ENCODE results near the gene SLC35F1. TPM values are rescaled to one million over a fixed set of nuclear protein-coding genes. Genes with fewer than 3 reads are reported as not detected.

Gene SLC35F1
- total RNA-seq, 6 donors from 2014 or later = 0.11 to 0.15 (median 0.13) TPM; not detected in 3

GRCh38 chr6:117924690-117925089, 17.6 kb downstream of the SLC35F1 start:
- H3K27ac ChIP-seq = no peak overlapping the region
- no peak overlapping the region for H3K4me3 ChIP-seq
- DNase-seq = no peak
- TF ChIP-seq CTCF (IDR thresholded peaks at IDR 0.05) = no peak
- TF ChIP-seq EP300 (IDR thresholded peaks at IDR 0.05) = no peak
- TF ChIP-seq POLR2AphosphoS5 (IDR thresholded peaks at IDR 0.05) = no peak
- TF ChIP-seq POLR2A (IDR thresholded peaks at IDR 0.05) = no peak
- WGBS, 2 donors = 64 to 68% methylated on average over 2 of the region's 2 CpGs
- no peaks in the 10 kb centered on the region for H3K27me3 ChIP-seq
- H3K36me3 ChIP-seq = no peaks in the 10 kb centered on the region
- peaks cover 0 to 9% (median 7%) of the 10 kb centered on the region in 4 donors for H3K4me1 ChIP-seq
- H3K9me3 ChIP-seq = peaks cover 0 to 17% (median 8%) of the 10 kb centered on the region in 4 donors
- ATAC-seq (ENCODE audit: low FRiP score in 2 of 2) = no peak

- Histone ChIP-seq H3K4me1 (no peaks in the 10 kb centered on the region), H3K27ac (no peak overlapping the region), H3K27me3 (no peaks in the 10 kb centered on the region), H3K4me3 (no peak overlapping the region), H3K9me3 (peaks cover 0 to 17% (median 8%) of the 10 kb centered on the region in 4 donors), H3K36me3 (no peaks in the 10 kb centered on the region)
- no peak for DNase-seq
- 79 to 87% methylated on average over 3 of the region's 3 CpGs for WGBS, 2 donors
- ATAC-seq (ENCODE audit: low FRiP score in 2 of 2) = no peak
- TF ChIP-seq EP300 (IDR thresholded peaks at IDR 0.05) = no peak
- TF ChIP-seq CTCF (IDR thresholded peaks at IDR 0.05) = no peak
- TF ChIP-seq POLR2A (IDR thresholded peaks at IDR 0.05) = no peak
- TF ChIP-seq POLR2AphosphoS5 (IDR thresholded peaks at IDR 0.05) = no peak
Observed at GRCh38 chr6:117927866-117928265, 20.8 kb downstream of the SLC35F1 start.

GRCh38 chr6:117928833-117929232, 21.8 kb downstream of the SLC35F1 start:
- ATAC-seq (ENCODE audit: low FRiP score in 2 of 2) = no peak
- TF ChIP-seq POLR2AphosphoS5 (IDR thresholded peaks at IDR 0.05) (no peak), CTCF (IDR thresholded peaks at IDR 0.05) (no peak), POLR2A (IDR thresholded peaks at IDR 0.05) (no peak), EP300 (IDR thresholded peaks at IDR 0.05) (no peak)
- no peaks in the 10 kb centered on the region for H3K27me3 ChIP-seq
- peaks cover 0 to 17% (median 8%) of the 10 kb centered on the region in 4 donors for H3K9me3 ChIP-seq
- no peak for DNase-seq
- H3K4me3 ChIP-seq = no peak overlapping the region
- H3K36me3 ChIP-seq = no peaks in the 10 kb centered on the region
- no peak overlapping the region for H3K27ac ChIP-seq
- WGBS, 2 donors = 78 to 82% methylated on average over 4 of the region's 4 CpGs
- H3K4me1 ChIP-seq = no peaks in the 10 kb centered on the region

- 86 to 89% methylated on average over 1 of the region's 1 CpG for WGBS, 2 donors
- no peak for ATAC-seq (ENCODE audit: low FRiP score in 2 of 2)
- Histone ChIP-seq H3K9me3 (peaks cover 0 to 17% (median 8%) of the 10 kb centered on the region in 4 donors), H3K4me3 (no peak overlapping the region), H3K36me3 (no peaks in the 10 kb centered on the region), H3K4me1 (no peaks in the 10 kb centered on the region), H3K27me3 (no peaks in the 10 kb centered on the region), H3K27ac (no peak overlapping the region)
- no peak for DNase-seq
- TF ChIP-seq EP300 (IDR thresholded peaks at IDR 0.05) = no peak
- TF ChIP-seq POLR2AphosphoS5 (IDR thresholded peaks at IDR 0.05) = no peak
- TF ChIP-seq POLR2A (IDR thresholded peaks at IDR 0.05) = no peak
- no peak for TF ChIP-seq CTCF (IDR thresholded peaks at IDR 0.05)
Observed at GRCh38 chr6:117929501-117929900, 22.4 kb downstream of the SLC35F1 start.

- ATAC-seq (ENCODE audit: low FRiP score in 2 of 2) = no peak
- 81 to 84% methylated on average over 3 of the region's 3 CpGs for WGBS, 2 donors
- Histone ChIP-seq H3K27ac (no peak overlapping the region), H3K4me3 (no peak overlapping the region), H3K27me3 (no peaks in the 10 kb centered on the region), H3K9me3 (peaks cover 0 to 17% (median 8%) of the 10 kb centered on the region in 4 donors), H3K36me3 (no peaks in the 10 kb centered on the region), H3K4me1 (no peaks in the 10 kb centered on the region)
- TF ChIP-seq POLR2AphosphoS5 (IDR thresholded peaks at IDR 0.05) (no peak), EP300 (IDR thresholded peaks at IDR 0.05) (no peak), CTCF (IDR thresholded peaks at IDR 0.05) (no peak), POLR2A (IDR thresholded peaks at IDR 0.05) (no peak)
- DNase-seq = no peak
Observed at GRCh38 chr6:117930645-117931044, 23.6 kb downstream of the SLC35F1 start.

Measured in upper lobe of left lung (tissue), 6 donors.